SK-N-MC (cell line): ENCODE results near the gene ITPRIPL2.

ENCODE experiments used
- EZH2 ChIP-seq: fragments of 200-600 bp; sonication (generic); IDR thresholded peaks from one replicate; pipeline ENCODE4 v1.6.1; 2017; ENCODE audit warnings: antibody characterized with exemption
- FOXP2 ChIP-seq: optimal IDR thresholded peaks from 2 replicates; pipeline ENCODE3; 2011; ENCODE audit warnings: mild to moderate bottlenecking, moderate library complexity; ENCODE audit not compliant: insufficient read depth; ENCODE audit errors: extremely low read length, control extremely low read depth
- POLR2AphosphoS5 ChIP-seq: IDR thresholded peaks from 2 replicates; pipeline ENCODE4 v1.6.1; 2012; ENCODE audit warnings: mild to moderate bottlenecking, low read depth, low read length, borderline replicate concordance

GRCh38 chr16:19166500-19166899 lies 52.7 kb downstream of the ITPRIPL2 start:
- TF ChIP-seq POLR2AphosphoS5 (no peak), EZH2 (no peak), FOXP2 (no peak)
